HG03108 (cell line): ENCODE results near the gene SYNJ1.
"Not testable (repeated sequence)": the region's sequence is repeated elsewhere in the genome, so short reads cannot be mapped to it uniquely, and the experiment has no call there.

ENCODE experiments used
- ATAC-seq: cut with Tn5 transposase; IDR thresholded peaks from one replicate; pipeline ENCODE4 v1.9.1; 2021; ENCODE audit warnings: moderate library complexity; ENCODE audit not compliant: unreplicated experiment

The SYNJ1 gene

GRCh38 chr21:32695482-32695881 lies 32.3 kb downstream of the SYNJ1 start:
- not testable (repeated sequence) for ATAC-seq

GRCh38 chr21:32693581-32693980 lies 34.2 kb downstream of the SYNJ1 start:
- ATAC-seq = no peak

GRCh38 chr21:32690085-32690484 lies 37.7 kb downstream of the SYNJ1 start:
- ATAC-seq = no peak

GRCh38 chr21:32687643-32688345 lies 40.0 kb downstream of the SYNJ1 start:
- ATAC-seq = no peak

GRCh38 chr21:32682696-32683474 lies 44.9 kb downstream of the SYNJ1 start:
- no peak for ATAC-seq

- ATAC-seq = no peak
These were observed 53.1 kb downstream of the SYNJ1 start for GRCh38 chr21:32674731-32675130.

- ATAC-seq = no peak
These were observed 53.8 kb downstream of the SYNJ1 start for GRCh38 chr21:32674038-32674437.

GRCh38 chr21:32666258-32666657 lies 61.6 kb downstream of the SYNJ1 start:
- no peak for ATAC-seq

- ATAC-seq = not testable (repeated sequence)
These were observed 63.7 kb downstream of the SYNJ1 start for GRCh38 chr21:32664095-32664494.

- ATAC-seq = not testable (repeated sequence)
These were observed 65.8 kb downstream of the SYNJ1 start for GRCh38 chr21:32661981-32662380.

GRCh38 chr21:32661026-32661782 lies 66.6 kb downstream of the SYNJ1 start:
- not testable (repeated sequence) for ATAC-seq

GRCh38 chr21:32658524-32658923 lies 69.3 kb downstream of the SYNJ1 start:
- ATAC-seq = no peak

- ATAC-seq = no peak
These were observed 74.4 kb downstream of the SYNJ1 start for GRCh38 chr21:32653326-32653901.

- no peak for ATAC-seq
These were observed 79.6 kb downstream of the SYNJ1 start for GRCh38 chr21:32648165-32648564.

GRCh38 chr21:32645261-32646182 lies 82.3 kb downstream of the SYNJ1 start:
- no peak for ATAC-seq

- no peak for ATAC-seq
These were observed 85.8 kb downstream of the SYNJ1 start for GRCh38 chr21:32641710-32642698.

GRCh38 chr21:32626621-32627196 lies 101.1 kb downstream of the SYNJ1 start:
- no peak for ATAC-seq

- not testable (repeated sequence) for ATAC-seq
These were observed 109.6 kb downstream of the SYNJ1 start for GRCh38 chr21:32618218-32618617.
